ENCODE data around the gene LATS2.
"Not testable (repeated sequence)": the region's sequence is repeated elsewhere in the genome, so short reads cannot be mapped to it uniquely, and the experiment has no call there.

LATS2 gene

DNA sequence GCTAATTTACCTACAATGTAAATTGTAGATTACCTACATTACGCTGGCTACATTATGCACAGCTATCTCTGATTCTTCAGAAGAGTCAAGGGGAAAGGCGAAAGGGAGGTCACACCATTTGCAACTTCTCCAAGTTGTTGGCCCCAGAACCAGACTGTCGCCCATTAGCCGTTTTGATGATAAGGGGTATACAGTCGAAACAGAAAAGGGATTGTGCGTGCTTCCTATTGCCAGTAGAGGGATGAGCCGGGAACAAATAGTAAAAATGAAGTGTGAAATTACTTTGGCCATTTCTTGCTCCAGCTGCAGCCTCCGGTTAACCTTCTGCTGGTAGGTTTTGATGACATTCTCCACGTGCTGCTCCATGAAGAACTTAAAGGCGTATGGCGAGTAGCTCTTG lies 73.8 kb downstream of the LATS2 start:
- Mint-ChIP-seq H3K27ac (no peak overlapping the region), H3K4me3 (no peak overlapping the region), H3K9me3 (no peaks in the 10 kb centered on the region), H3K27me3 (peaks cover 9% of the 10 kb centered on the region), H3K36me3 (no peaks in the 10 kb centered on the region), H3K4me1 (no peaks in the 10 kb centered on the region)
- ATAC-seq = no peak

- Mint-ChIP-seq H3K4me1 (no peaks in the 10 kb centered on the region), H3K27me3 (no peaks in the 10 kb centered on the region), H3K9me3 (no peaks in the 10 kb centered on the region), H3K36me3 (no peaks in the 10 kb centered on the region), H3K27ac (no peak overlapping the region), H3K4me3 (no peak overlapping the region)
- no peak for ATAC-seq
Observed at GRCh38 chr13:20984879-20985278, 76.5 kb downstream of the LATS2 start.

GRCh38 chr13:20983386-20983785 lies 78.0 kb downstream of the LATS2 start:
- H3K27me3 Mint-ChIP-seq = no peaks in the 10 kb centered on the region

GRCh38 chr13:20981370-20982095 lies 79.9 kb downstream of the LATS2 start:
- H3K4me3 Mint-ChIP-seq = no peak overlapping the region
- H3K9me3 Mint-ChIP-seq = no peaks in the 10 kb centered on the region
- no peak overlapping the region for H3K27ac Mint-ChIP-seq
- no peaks in the 10 kb centered on the region for H3K36me3 Mint-ChIP-seq
- ATAC-seq = no peak
- no peaks in the 10 kb centered on the region for H3K4me1 Mint-ChIP-seq
- peaks cover 6% of the 10 kb centered on the region for H3K27me3 Mint-ChIP-seq

More at GRCh38 chr13:20983386-20983785, 78.0 kb downstream of the LATS2 start:
- H3K27ac Mint-ChIP-seq = no peak overlapping the region
- H3K9me3 Mint-ChIP-seq = no peaks in the 10 kb centered on the region
- no peaks in the 10 kb centered on the region for H3K4me1 Mint-ChIP-seq
- no peak overlapping the region for H3K4me3 Mint-ChIP-seq
- no peaks in the 10 kb centered on the region for H3K36me3 Mint-ChIP-seq
- no peak for ATAC-seq

- Mint-ChIP-seq H3K36me3 (no peaks in the 10 kb centered on the region), H3K4me3 (no peak overlapping the region), H3K27ac (no peak overlapping the region), H3K4me1 (no peaks in the 10 kb centered on the region), H3K27me3 (peaks cover 6% of the 10 kb centered on the region), H3K9me3 (no peaks in the 10 kb centered on the region)
- ATAC-seq = no peak
Observed at GRCh38 chr13:20980899-20981298, 80.5 kb downstream of the LATS2 start.

DNA sequence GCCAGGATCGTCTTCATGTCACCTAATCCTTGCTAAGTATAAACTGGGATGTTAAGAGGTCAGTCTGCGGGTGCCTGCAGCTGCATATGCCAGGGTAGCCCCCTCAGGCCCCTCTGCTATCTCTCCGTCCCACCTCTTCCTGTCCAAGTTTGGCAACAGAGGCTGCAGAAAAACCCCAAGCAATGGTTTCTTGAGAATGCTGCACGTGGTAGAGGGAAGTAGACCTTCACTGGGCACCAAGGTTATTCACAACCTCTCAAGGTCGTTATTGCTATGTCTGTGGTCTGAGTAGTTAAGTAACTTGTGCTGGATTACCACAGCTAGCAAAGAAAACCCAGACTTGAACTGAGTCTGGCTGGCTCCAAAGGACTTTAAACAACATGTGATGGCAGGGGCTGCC lies 81.0 kb downstream of the LATS2 start:
- H3K4me3 Mint-ChIP-seq = no peak overlapping the region
- no peaks in the 10 kb centered on the region for H3K9me3 Mint-ChIP-seq
- peaks cover 6% of the 10 kb centered on the region for H3K27me3 Mint-ChIP-seq
- H3K36me3 Mint-ChIP-seq = no peaks in the 10 kb centered on the region
- no peak overlapping the region for H3K27ac Mint-ChIP-seq
- ATAC-seq = no peak
- no peaks in the 10 kb centered on the region for H3K4me1 Mint-ChIP-seq

DNA sequence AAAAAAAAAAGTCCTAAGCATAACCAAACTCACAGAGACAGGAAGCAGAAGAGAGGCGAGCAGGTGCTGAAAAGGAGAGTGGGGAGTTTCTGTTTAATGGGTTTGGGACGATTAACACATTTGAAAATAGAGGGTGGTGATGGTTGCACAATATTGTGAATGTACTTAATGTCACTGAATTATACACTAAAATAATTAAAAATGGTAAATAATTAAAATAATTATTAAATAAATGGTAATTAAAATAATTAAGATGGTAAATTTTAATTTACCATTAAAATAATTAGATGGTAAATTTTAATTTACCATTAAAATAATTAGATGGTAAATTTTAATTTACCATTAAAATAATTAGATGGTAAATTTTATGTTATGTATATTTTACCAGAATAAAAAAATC lies 84.0 kb downstream of the LATS2 start:
- Mint-ChIP-seq H3K36me3 (no peaks in the 10 kb centered on the region), H3K9me3 (no peaks in the 10 kb centered on the region), H3K4me3 (no peak overlapping the region), H3K27ac (no peak overlapping the region), H3K27me3 (peaks cover 6% of the 10 kb centered on the region), H3K4me1 (no peaks in the 10 kb centered on the region)
- ATAC-seq = no peak

DNA sequence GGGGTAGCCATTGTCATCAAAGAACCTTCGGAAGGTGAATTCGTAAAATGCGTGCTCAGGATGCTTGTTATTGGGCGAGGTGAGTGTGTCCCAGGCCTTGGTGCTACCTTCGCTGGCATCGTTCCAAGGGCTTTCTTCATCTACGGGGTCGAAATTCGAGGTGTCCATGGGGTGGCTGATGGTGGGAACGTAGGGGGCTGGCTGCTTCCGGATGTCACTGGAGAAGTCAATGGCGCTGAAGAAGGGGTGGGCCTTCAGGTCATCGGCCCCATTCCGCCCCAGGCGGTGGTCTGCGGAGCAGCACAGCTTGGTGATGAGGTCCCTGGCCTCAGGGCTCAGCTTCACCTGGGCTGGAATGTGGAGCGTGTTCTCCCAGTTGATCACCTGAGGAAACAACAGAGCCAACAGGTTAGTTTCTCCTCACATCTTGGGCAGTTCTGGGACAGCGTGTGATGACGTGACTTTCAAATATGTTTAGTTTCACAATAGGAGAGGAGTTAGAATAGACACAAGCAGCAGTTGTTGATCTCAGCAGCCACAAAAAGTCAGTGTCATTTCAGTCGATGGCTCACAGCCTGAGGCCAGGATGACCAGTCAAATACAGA lies 86.3 kb downstream of the LATS2 start:
- peak; percentile 15 for ATAC-seq
- no peaks in the 10 kb centered on the region for H3K9me3 Mint-ChIP-seq
- no peaks in the 10 kb centered on the region for H3K36me3 Mint-ChIP-seq
- no peak overlapping the region for H3K4me3 Mint-ChIP-seq
- peaks cover 6% of the 10 kb centered on the region for H3K27me3 Mint-ChIP-seq
- no peaks in the 10 kb centered on the region for H3K4me1 Mint-ChIP-seq
- no peak overlapping the region for H3K27ac Mint-ChIP-seq

- Mint-ChIP-seq H3K27ac (no peak overlapping the region), H3K36me3 (no peaks in the 10 kb centered on the region), H3K9me3 (no peaks in the 10 kb centered on the region), H3K27me3 (peaks cover 6% of the 10 kb centered on the region), H3K4me1 (no peaks in the 10 kb centered on the region), H3K4me3 (no peak overlapping the region)
- no peak for ATAC-seq
Observed at GRCh38 chr13:20973886-20974425, 87.4 kb downstream of the LATS2 start.

GRCh38 chr13:20972731-20973130 lies 88.7 kb downstream of the LATS2 start:
- H3K9me3 Mint-ChIP-seq = no peaks in the 10 kb centered on the region
- H3K27me3 Mint-ChIP-seq = peaks cover 6% of the 10 kb centered on the region
- no peaks in the 10 kb centered on the region for H3K4me1 Mint-ChIP-seq
- no peak for ATAC-seq
- H3K27ac Mint-ChIP-seq = no peak overlapping the region
- H3K36me3 Mint-ChIP-seq = no peaks in the 10 kb centered on the region
- H3K4me3 Mint-ChIP-seq = no peak overlapping the region

GRCh38 chr13:20969182-20969581 lies 92.2 kb downstream of the LATS2 start:
- Mint-ChIP-seq H3K36me3 (no peaks in the 10 kb centered on the region), H3K27ac (no peak overlapping the region), H3K4me3 (no peak overlapping the region), H3K9me3 (no peaks in the 10 kb centered on the region), H3K4me1 (no peaks in the 10 kb centered on the region), H3K27me3 (no peaks in the 10 kb centered on the region)
- ATAC-seq = no peak

GRCh38 chr13:20968745-20969144 lies 92.6 kb downstream of the LATS2 start:
- no peak overlapping the region for H3K4me3 Mint-ChIP-seq
- no peaks in the 10 kb centered on the region for H3K9me3 Mint-ChIP-seq
- no peaks in the 10 kb centered on the region for H3K36me3 Mint-ChIP-seq
- no peak for ATAC-seq
- no peaks in the 10 kb centered on the region for H3K27me3 Mint-ChIP-seq
- no peaks in the 10 kb centered on the region for H3K4me1 Mint-ChIP-seq
- H3K27ac Mint-ChIP-seq = no peak overlapping the region

- H3K27ac Mint-ChIP-seq = no peak overlapping the region
- H3K27me3 Mint-ChIP-seq = no peaks in the 10 kb centered on the region
- no peaks in the 10 kb centered on the region for H3K4me1 Mint-ChIP-seq
- H3K36me3 Mint-ChIP-seq = no peaks in the 10 kb centered on the region
- H3K9me3 Mint-ChIP-seq = no peaks in the 10 kb centered on the region
- H3K4me3 Mint-ChIP-seq = no peak overlapping the region
- no peak for ATAC-seq
Observed at GRCh38 chr13:20967340-20967739, 94.0 kb downstream of the LATS2 start.

GRCh38 chr13:20964904-20965303 lies 96.5 kb downstream of the LATS2 start:
- no peak overlapping the region for H3K27ac Mint-ChIP-seq
- H3K36me3 Mint-ChIP-seq = no peaks in the 10 kb centered on the region
- peaks cover 18% of the 10 kb centered on the region for H3K27me3 Mint-ChIP-seq
- no peak overlapping the region for H3K4me3 Mint-ChIP-seq
- peaks cover 7% of the 10 kb centered on the region for H3K4me1 Mint-ChIP-seq
- ATAC-seq = no peak
- H3K9me3 Mint-ChIP-seq = no peaks in the 10 kb centered on the region

DNA sequence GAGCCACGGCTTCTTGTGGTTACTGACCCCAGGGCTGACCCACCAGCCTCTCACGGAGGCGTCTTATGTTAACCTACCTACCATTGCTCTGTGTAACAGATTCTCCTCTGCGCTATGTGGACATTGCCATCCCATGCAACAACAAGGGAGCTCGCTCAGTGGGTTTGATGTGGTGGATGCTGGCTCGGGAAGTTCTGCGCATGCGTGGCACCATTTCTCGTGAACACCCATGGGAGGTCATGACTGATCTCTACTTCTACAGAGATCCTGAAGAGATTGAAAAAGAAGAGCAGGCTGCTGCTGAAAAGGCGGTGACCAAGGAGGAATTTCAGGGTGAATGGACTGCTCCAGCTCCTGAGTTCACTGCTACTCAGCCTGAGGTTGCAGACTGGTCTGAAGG lies 99.7 kb downstream of the LATS2 start:
- peaks cover 25% of the 10 kb centered on the region for H3K27me3 Mint-ChIP-seq
- not testable (repeated sequence) for H3K27ac Mint-ChIP-seq, H3K4me1 Mint-ChIP-seq, H3K9me3 Mint-ChIP-seq, H3K4me3 Mint-ChIP-seq, ATAC-seq, H3K36me3 Mint-ChIP-seq

DNA sequence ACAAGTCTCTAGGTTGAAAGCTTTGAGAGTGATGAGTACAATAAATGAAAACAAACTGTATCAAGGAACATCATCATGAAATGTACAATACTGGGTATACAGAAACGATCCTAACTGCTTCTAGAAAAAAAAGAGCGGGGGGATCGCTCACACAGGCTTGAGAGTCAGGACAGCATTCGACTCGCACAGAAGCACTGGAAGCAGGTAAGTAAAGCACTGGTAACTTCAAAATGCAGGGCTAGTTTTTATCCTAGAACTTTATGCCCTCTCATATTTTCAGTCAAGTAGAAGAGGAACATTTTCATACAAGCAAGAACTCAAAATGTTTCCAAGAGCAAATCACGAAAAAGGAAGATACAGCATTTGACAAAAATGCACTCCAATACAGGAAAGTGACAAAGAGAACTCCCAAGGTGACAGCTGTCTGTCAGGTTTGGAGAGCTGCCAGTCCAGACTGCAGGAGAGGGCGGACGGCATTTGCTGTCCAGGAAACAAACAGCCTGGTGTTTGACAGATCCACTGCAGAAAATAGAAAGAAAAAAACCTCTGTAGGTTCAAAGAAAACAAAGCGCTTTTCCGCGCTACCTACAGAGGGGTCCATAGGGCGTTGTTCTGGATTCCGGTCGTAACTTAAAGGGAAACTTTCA lies 100.6 kb downstream of the LATS2 start:
- no peak overlapping the region for H3K4me3 Mint-ChIP-seq
- peaks cover 31% of the 10 kb centered on the region for H3K27me3 Mint-ChIP-seq
- no peak overlapping the region for H3K27ac Mint-ChIP-seq
- no peaks in the 10 kb centered on the region for H3K9me3 Mint-ChIP-seq
- H3K36me3 Mint-ChIP-seq = no peaks in the 10 kb centered on the region
- no peak for ATAC-seq
- H3K4me1 Mint-ChIP-seq = peaks cover 7% of the 10 kb centered on the region

Data from stimulated activated memory B cell treated with anti-CD40 and anti-IgM and Interleukin-4, amounts not matched to agents 10 μg/mL and 1 μg/mL and 100 μg/mL, for 72 hours (primary cell).